Measurements from ENCODE around the gene MMADHC.

Gene MMADHC

GRCh38 chr2:149587220-149587949 lies at the start of gene MMADHC:
MMADHC (minus strand) TSS chr2:149587775; CDS start chr2:149587097, 678 bp downstream.
- TF ChIP-seq CTCF (IDR thresholded peaks at IDR 0.05; ENCODE audit: insufficient read depth, missing control alignments), result no peak
- FAIRE-seq, result peak; percentile 55

GRCh38 chr2:149634103-149634502 lies 46.5 kb upstream of the MMADHC start:
- TF ChIP-seq CTCF (IDR thresholded peaks at IDR 0.05; ENCODE audit: insufficient read depth, missing control alignments), result no peak
- FAIRE-seq, result no peak
- no peak for DNase-seq (ENCODE audit: insufficient read length, low spot score)

More at GRCh38 chr2:149587220-149587949, at the start of gene MMADHC:
- DNase-seq (ENCODE audit: insufficient read length, low spot score), result no peak

- FAIRE-seq (no peak), DNase-seq (ENCODE audit: insufficient read length, low spot score) (no peak)
- TF ChIP-seq CTCF (IDR thresholded peaks at IDR 0.05; ENCODE audit: insufficient read depth, missing control alignments), result no peak
Observed at GRCh38 chr2:149630445-149630844, 42.9 kb upstream of the MMADHC start.

- DNase-seq (ENCODE audit: insufficient read length, low spot score), result no peak
- no peak for TF ChIP-seq CTCF (IDR thresholded peaks at IDR 0.05; ENCODE audit: insufficient read depth, missing control alignments)
- no peak for FAIRE-seq
Observed at GRCh38 chr2:149629026-149629425, 41.5 kb upstream of the MMADHC start.

GRCh38 chr2:149627111-149627801 lies 39.7 kb upstream of the MMADHC start:
- DNase-seq (ENCODE audit: insufficient read length, low spot score) (no peak), FAIRE-seq (no peak)
- no peak for TF ChIP-seq CTCF (IDR thresholded peaks at IDR 0.05; ENCODE audit: insufficient read depth, missing control alignments)

- TF ChIP-seq CTCF (IDR thresholded peaks at IDR 0.05; ENCODE audit: insufficient read depth, missing control alignments), result no peak
- DNase-seq (ENCODE audit: insufficient read length, low spot score), result no peak
- FAIRE-seq, result no peak
Observed at GRCh38 chr2:149625671-149626070, 38.1 kb upstream of the MMADHC start.

GRCh38 chr2:149625271-149625670 lies 37.7 kb upstream of the MMADHC start:
- no peak for TF ChIP-seq CTCF (IDR thresholded peaks at IDR 0.05; ENCODE audit: insufficient read depth, missing control alignments)
- FAIRE-seq, result no peak
- no peak for DNase-seq (ENCODE audit: insufficient read length, low spot score)
